Measurements from ENCODE around the gene PDE6H.
A peak's percentile ranks its signal among the peaks of the same experiment; 100 is the strongest.

PDE6H gene

GRCh38 chr12:14982991-14983390 is 10.1 kb downstream of the PDE6H start:
- Histone ChIP-seq H3K36me3 (ENCODE audit: insufficient read depth, low read length) (no peaks in the 10 kb centered on the region), H2AFZ (ENCODE audit: low read length) (peak overlapping the region; percentile 63), H3K79me2 (ENCODE audit: insufficient read depth, low read length) (no peaks in the 10 kb centered on the region), H3F3A (ENCODE audit: low read depth) (no peaks in the 10 kb centered on the region), H3K4me2 (ENCODE audit: low read depth, low read length, poor library complexity, severe bottlenecking) (peak overlapping the region; percentile 23), H3K27me3 (ENCODE audit: insufficient read depth, low read length, poor library complexity, severe bottlenecking) (no peaks in the 10 kb centered on the region), H4K20me1 (ENCODE audit: insufficient read depth, low read length, poor library complexity, severe bottlenecking) (no peaks in the 10 kb centered on the region), H3K9me2 (replicated peaks; ENCODE audit: low read depth, low read length) (no peaks in the 10 kb centered on the region), H3K9ac (ENCODE audit: low read depth, low read length, poor library complexity, severe bottlenecking) (peak overlapping the region; percentile 25), H3K4me3 (ENCODE audit: low read length, poor library complexity, severe bottlenecking) (peak overlapping the region; percentile 2), H3K9me3 (ENCODE audit: insufficient read depth, low read depth, low read length) (no peaks in the 10 kb centered on the region), H3K4me1 (ENCODE audit: insufficient read depth, low read length, poor library complexity, severe bottlenecking) (peaks cover 59% of the 10 kb centered on the region)
- TF ChIP-seq EZH2phosphoT487 (IDR thresholded peaks at IDR 0.05; ENCODE audit: borderline replicate concordance) (no peak), CTCF (conservative IDR thresholded peaks at IDR 0.05; ENCODE audit: low read length) (no peak)

GRCh38 chr12:14984036-14984435 is 11.2 kb downstream of the PDE6H start:
- Histone ChIP-seq H3K27me3 (ENCODE audit: insufficient read depth, low read length, poor library complexity, severe bottlenecking) (no peaks in the 10 kb centered on the region), H2AFZ (ENCODE audit: low read length) (peak overlapping the region; percentile 24; the same call in 1 of the 2 replicates), H3K9ac (ENCODE audit: low read depth, low read length, poor library complexity, severe bottlenecking) (no peak overlapping the region), H3K4me3 (ENCODE audit: low read length, poor library complexity, severe bottlenecking) (no peak overlapping the region), H3K9me2 (replicated peaks; ENCODE audit: low read depth, low read length) (no peaks in the 10 kb centered on the region), H3K9me3 (ENCODE audit: insufficient read depth, low read depth, low read length) (no peaks in the 10 kb centered on the region), H3K79me2 (ENCODE audit: insufficient read depth, low read length) (no peaks in the 10 kb centered on the region), H3K4me1 (ENCODE audit: insufficient read depth, low read length, poor library complexity, severe bottlenecking) (peaks cover 52% of the 10 kb centered on the region), H3F3A (ENCODE audit: low read depth) (no peaks in the 10 kb centered on the region), H3K36me3 (ENCODE audit: insufficient read depth, low read length) (no peaks in the 10 kb centered on the region), H4K20me1 (ENCODE audit: insufficient read depth, low read length, poor library complexity, severe bottlenecking) (no peaks in the 10 kb centered on the region), H3K4me2 (ENCODE audit: low read depth, low read length, poor library complexity, severe bottlenecking) (no peak overlapping the region)
- TF ChIP-seq EZH2phosphoT487 (IDR thresholded peaks at IDR 0.05; ENCODE audit: borderline replicate concordance) (no peak), CTCF (conservative IDR thresholded peaks at IDR 0.05; ENCODE audit: low read length) (no peak)

GRCh38 chr12:14984766-14985285 is 12.0 kb downstream of the PDE6H start:
- Histone ChIP-seq H4K20me1 (ENCODE audit: insufficient read depth, low read length, poor library complexity, severe bottlenecking) (no peaks in the 10 kb centered on the region), H3K9me3 (ENCODE audit: insufficient read depth, low read depth, low read length) (no peaks in the 10 kb centered on the region), H2AFZ (ENCODE audit: low read length) (peak overlapping the region; percentile 47; the same call in 1 of the 2 replicates), H3K4me3 (ENCODE audit: low read length, poor library complexity, severe bottlenecking) (no peak overlapping the region), H3K9me2 (replicated peaks; ENCODE audit: low read depth, low read length) (no peaks in the 10 kb centered on the region), H3K27me3 (ENCODE audit: insufficient read depth, low read length, poor library complexity, severe bottlenecking) (no peaks in the 10 kb centered on the region), H3K4me2 (ENCODE audit: low read depth, low read length, poor library complexity, severe bottlenecking) (no peak overlapping the region), H3K79me2 (ENCODE audit: insufficient read depth, low read length) (no peaks in the 10 kb centered on the region), H3K36me3 (ENCODE audit: insufficient read depth, low read length) (no peaks in the 10 kb centered on the region), H3K4me1 (ENCODE audit: insufficient read depth, low read length, poor library complexity, severe bottlenecking) (peaks cover 44% of the 10 kb centered on the region), H3F3A (ENCODE audit: low read depth) (no peaks in the 10 kb centered on the region), H3K9ac (ENCODE audit: low read depth, low read length, poor library complexity, severe bottlenecking) (no peak overlapping the region)
- TF ChIP-seq CTCF (conservative IDR thresholded peaks at IDR 0.05; ENCODE audit: low read length): no peak
- no peak for TF ChIP-seq EZH2phosphoT487 (IDR thresholded peaks at IDR 0.05; ENCODE audit: borderline replicate concordance)

Data from Loucy (cell line).